Fibroblast of lung (primary cell): Measurements from ENCODE around the gene LTBP1. TPM values are rescaled to one million over a fixed set of nuclear protein-coding genes. Genes with fewer than 3 reads are reported as not detected.

Experiments used
- DNase-seq, 2 donors: peaks; one replicate each; pipeline versions ENCODE4 v3.0.0 to v3.0.0-alpha.2; 2010; ENCODE audit warnings: low read depth in 2 of 2
- H2AFZ ChIP-seq: 2 replicates; pipeline ENCODE4 v1.5.1; 2012; ENCODE audit warnings: low read length, control low read depth, inconsistent platforms
- H3K27ac ChIP-seq: 2 replicates; pipeline ENCODE4 v1.5.1; 2011; ENCODE audit warnings: low read length, control low read depth; ENCODE audit not compliant: insufficient read depth
- H3K27me3 ChIP-seq: 2 replicates; pipeline ENCODE4 v1.5.1; 2011; ENCODE audit warnings: mild to moderate bottlenecking, low read length; ENCODE audit not compliant: control insufficient read depth, insufficient read depth
- H3K36me3 ChIP-seq: 2 replicates; pipeline ENCODE4 v1.5.1; 2011; ENCODE audit warnings: low read length; ENCODE audit not compliant: control insufficient read depth, insufficient read depth
- H3K4me1 ChIP-seq: 2 replicates; pipeline ENCODE4 v1.5.1; 2011; ENCODE audit warnings: low read length; ENCODE audit not compliant: control insufficient read depth, insufficient read depth; ENCODE audit errors: extremely low read depth
- H3K4me2 ChIP-seq: 2 replicates; pipeline ENCODE4 v1.5.1; 2011; ENCODE audit warnings: low read length, control low read depth; ENCODE audit not compliant: insufficient read depth; ENCODE audit errors: extremely low read depth
- H3K4me3 ChIP-seq, 4 experiments: fragments of 200-600 bp in 1 of 4; sonication (generic) in 1 of 4; replicated peaks in 1 of 4; 2 replicates each; pipeline ENCODE4 v1.5.1; 2011 to 2016; ENCODE audit warnings: low read length in 4 of 4, low read depth in 3 of 4, mild to moderate bottlenecking in 3 of 4, control low read depth in 2 of 4, inconsistent platforms in 1 of 4, mixed read lengths in 1 of 4; ENCODE audit not compliant: insufficient read depth in 1 of 4; ENCODE audit errors: control extremely low read depth in 1 of 4
- H3K79me2 ChIP-seq: 2 replicates; pipeline ENCODE4 v1.5.1; 2012; ENCODE audit warnings: mild to moderate bottlenecking, low read length, inconsistent platforms; ENCODE audit not compliant: control insufficient read depth, insufficient read depth
- H3K9ac ChIP-seq: 2 replicates; pipeline ENCODE4 v1.5.1; 2011; ENCODE audit warnings: mild to moderate bottlenecking, low read length, control low read depth; ENCODE audit not compliant: insufficient read depth
- H3K9me3 ChIP-seq: 2 replicates; pipeline ENCODE4 v1.5.1; 2012; ENCODE audit warnings: low read depth, low read length; ENCODE audit not compliant: control insufficient read depth, insufficient read depth
- H4K20me1 ChIP-seq: 2 replicates; pipeline ENCODE4 v1.5.1; 2011; ENCODE audit warnings: low read length; ENCODE audit not compliant: control insufficient read depth, insufficient read depth; ENCODE audit errors: extremely low read depth
- CTCF ChIP-seq, 2 donors: IDR thresholded peaks in 1 of 2; conservative IDR thresholded peaks in 1 of 2; 1 replicate in 1 of 2; 2 replicates in 1 of 2; pipeline ENCODE4 v1.5.1; 2011 to 2012; ENCODE audit warnings: low read length in 2 of 2, control low read depth in 1 of 2, inconsistent platforms in 1 of 2, low read depth in 1 of 2, mild to moderate bottlenecking in 1 of 2
- EZH2 ChIP-seq: IDR thresholded peaks from 2 replicates; pipeline ENCODE4 v1.5.1; 2012; ENCODE audit warnings: low read length, control low read depth, mild to moderate bottlenecking; ENCODE audit errors: missing control alignments
- polyA plus RNA-seq, 2 donors: library from polyadenylated mRNA; depleted of rRNA in 1 of 2; stranded (reverse) in 1 of 2; unstranded in 1 of 2; fragments of >200 nt; gene quantifications; 2 replicates each; pipeline ENCODE4 v1.2.1, GENCODE V29; 2011 to 2012; ENCODE audit warnings: missing spikeins in 1 of 2
- total RNA-seq: library from RNA; depleted of rRNA; stranded (reverse); fragments of >200 nt; gene quantifications from 2 replicates; pipeline ENCODE4 v1.2.1, GENCODE V29; 2014

The LTBP1 gene
- total and polyA plus RNA-seq, 2 donors (not counting 1 experiment from before 2014, with no cell fraction given), result 254 to 324 TPM

- peaks cover 18% of the 10 kb centered on the region for H3K79me2 ChIP-seq
- H3K27me3 ChIP-seq, result no peaks in the 10 kb centered on the region
- H3K4me1 ChIP-seq, result peaks cover 52% of the 10 kb centered on the region
- no peak overlapping the region for H3K27ac ChIP-seq
- no peak overlapping the region for H3K4me2 ChIP-seq
- no peaks in the 10 kb centered on the region for H3K36me3 ChIP-seq
- H3K4me3 ChIP-seq, result no peak overlapping the region
- H2AFZ ChIP-seq, result no peak overlapping the region
- H4K20me1 ChIP-seq, result no peaks in the 10 kb centered on the region
- H3K9me3 ChIP-seq, result no peaks in the 10 kb centered on the region
- DNase-seq, result peak in 1 of 2 donors; percentile 65
- TF ChIP-seq EZH2 (no peak), CTCF (conservative IDR thresholded peaks at IDR 0.05 in 1 of 2, IDR thresholded peaks at IDR 0.05 in 1 of 2; ENCODE audit: low read depth in 1 of 2, low read length in 2 of 2) (no peak)
- H3K9ac ChIP-seq, result no peak overlapping the region
Measured at GRCh38 chr2:33213244-33213643, 266.5 kb downstream of the LTBP1 start.

- TF ChIP-seq CTCF (conservative IDR thresholded peaks at IDR 0.05 in 1 of 2, IDR thresholded peaks at IDR 0.05 in 1 of 2; ENCODE audit: low read depth in 1 of 2, low read length in 2 of 2), result no peak
- no peak for TF ChIP-seq EZH2
- H3K79me2 ChIP-seq, result peaks cover 16% of the 10 kb centered on the region
- H3K9me3 ChIP-seq, result no peaks in the 10 kb centered on the region
- H3K27ac ChIP-seq, result no peak overlapping the region
- H3K4me3 ChIP-seq, result no peak overlapping the region
- peaks cover 52% of the 10 kb centered on the region for H3K4me1 ChIP-seq
- H4K20me1 ChIP-seq, result no peaks in the 10 kb centered on the region
- no peaks in the 10 kb centered on the region for H3K36me3 ChIP-seq
- no peak overlapping the region for H2AFZ ChIP-seq
- peak in 1 of 2 donors; percentile 91 for DNase-seq
- no peak overlapping the region for H3K9ac ChIP-seq
- no peak overlapping the region for H3K4me2 ChIP-seq
- no peaks in the 10 kb centered on the region for H3K27me3 ChIP-seq
Measured at GRCh38 chr2:33213648-33214047, 266.9 kb downstream of the LTBP1 start.

- Histone ChIP-seq H3K4me2 (no peak overlapping the region), H2AFZ (no peak overlapping the region), H3K79me2 (peaks cover 14% of the 10 kb centered on the region), H3K4me3 (no peak overlapping the region), H3K4me1 (peaks cover 51% of the 10 kb centered on the region), H3K9ac (no peak overlapping the region), H3K9me3 (no peaks in the 10 kb centered on the region), H3K27ac (peak overlapping the region; percentile 55), H3K36me3 (no peaks in the 10 kb centered on the region), H3K27me3 (no peaks in the 10 kb centered on the region), H4K20me1 (no peaks in the 10 kb centered on the region)
- TF ChIP-seq EZH2 (no peak), CTCF (conservative IDR thresholded peaks at IDR 0.05 in 1 of 2, IDR thresholded peaks at IDR 0.05 in 1 of 2; ENCODE audit: low read depth in 1 of 2, low read length in 2 of 2) (no peak)
- DNase-seq, result peak; percentile 56 to 87
Measured at GRCh38 chr2:33214436-33214835, 267.7 kb downstream of the LTBP1 start.
